Aorta (tissue), 5 donors: ENCODE data around the gene TEAD4. TPM values are rescaled to one million over a fixed set of nuclear protein-coding genes. Genes with fewer than 3 reads are reported as not detected.
A peak's percentile ranks its signal among the peaks of the same experiment; 100 is the strongest.

Experiments used
- ATAC-seq: fragments of 200-7000 bp; cut with Tn5 transposase; one replicate; pipeline ENCODE4 v1.9.1; 2022; ENCODE audit warnings: moderate library complexity; ENCODE audit not compliant: low FRiP score
- DNase-seq, 2 donors: peaks; one replicate each; pipeline ENCODE4 v3.0.0-alpha.2; 2020
- H3K27ac ChIP-seq, 2 donors: one replicate each; pipeline ENCODE4 v1.5.1; 2013; ENCODE audit warnings: low read length in 2 of 2, mild to moderate bottlenecking in 2 of 2, moderate library complexity in 2 of 2, control low read depth in 1 of 2, inconsistent platforms in 1 of 2, low read depth in 1 of 2
- H3K27me3 ChIP-seq, 2 donors: one replicate each; pipeline ENCODE4 v1.6.1; 2013; ENCODE audit warnings: control low read depth in 1 of 2, low read length in 1 of 2, mild to moderate bottlenecking in 1 of 2, moderate library complexity in 1 of 2; ENCODE audit not compliant: insufficient read depth in 2 of 2, control insufficient read depth in 1 of 2
- H3K36me3 ChIP-seq, 2 donors: one replicate each; pipeline ENCODE4 v1.6.1; 2013; ENCODE audit warnings: control low read depth in 1 of 2, low read length in 1 of 2, mild to moderate bottlenecking in 1 of 2; ENCODE audit not compliant: insufficient read depth in 2 of 2, control insufficient read depth in 1 of 2
- H3K4me1 ChIP-seq, 2 donors: one replicate each; pipeline ENCODE4 v1.6.1; 2013; ENCODE audit warnings: low read length in 2 of 2, control low read depth in 1 of 2, mild to moderate bottlenecking in 1 of 2, moderate library complexity in 1 of 2; ENCODE audit not compliant: insufficient read depth in 2 of 2, control insufficient read depth in 1 of 2
- H3K4me3 ChIP-seq, 2 donors: one replicate each; pipeline ENCODE4 v1.5.1; 2013; ENCODE audit warnings: low read length in 2 of 2, control low read depth in 1 of 2, mild to moderate bottlenecking in 1 of 2
- H3K9me3 ChIP-seq: one replicate; pipeline ENCODE4 v1.6.1; 2013; ENCODE audit warnings: mild to moderate bottlenecking, low read length; ENCODE audit not compliant: control insufficient read depth
- WGBS, 2 donors: extraction: QIAGEN DNeasy Blood & Tissue Kit; methylation state at CpG; one replicate each; pipeline ENCODE4 v1.1.7; 2013; 5-methylcytosine and 5-hydroxymethylcytosine counted together
- intact Hi-C, 2 donors: fragments of 100-400 bp; cut with DNase I; formaldehyde crosslinking; loops; one replicate each; pipeline versions ENCODE4 v1.14.2 to v1.15.0; 2022
- polyA plus RNA-seq, 2 donors: library from polyadenylated mRNA; stranded (reverse); fragments of 200-250 nt; gene quantifications; one replicate each; pipeline ENCODE4 v1.2.3, GENCODE V29; 2013
- total RNA-seq, 2 donors: library from RNA; stranded (reverse); fragmentation: NEBNext Ultra II Directional; extraction: Animal tissue kit (Norgen Biotek cat#: 25700); gene quantifications; one replicate each; pipeline ENCODE4 v1.2.1, GENCODE V29; 2021
- donor health status: healthy with polysubstance abuse.
- donor health status: Bipolar disorder and iron deficiency.
- donor health status: DM: no; HTN: no; CAD: no.
- donor health status: DM: no; HTN: no; CAD: no.
- donor health status: DM: yes; HTN: yes; CAD: no.

The TEAD4 gene
- total and polyA plus RNA-seq, 4 donors = 8.9 to 29.0 (median 20.2) TPM

- peak; percentile 34 for ATAC-seq
- WGBS, 2 donors = 82 to 89% methylated on average over 13 of the region's 13 CpGs
- intact Hi-C loops = no loop called here
- Histone ChIP-seq H3K36me3 (no peaks in the 10 kb centered on the region), H3K4me3 (no peak overlapping the region), H3K4me1 (no peaks in the 10 kb centered on the region), H3K9me3 (no peaks in the 10 kb centered on the region), H3K27me3 (no peaks in the 10 kb centered on the region), H3K27ac (no peak overlapping the region)
- DNase-seq = no peak
Measured at GRCh38 chr12:2982361-2982760, 23.2 kb downstream of the TEAD4 start.

DNA sequence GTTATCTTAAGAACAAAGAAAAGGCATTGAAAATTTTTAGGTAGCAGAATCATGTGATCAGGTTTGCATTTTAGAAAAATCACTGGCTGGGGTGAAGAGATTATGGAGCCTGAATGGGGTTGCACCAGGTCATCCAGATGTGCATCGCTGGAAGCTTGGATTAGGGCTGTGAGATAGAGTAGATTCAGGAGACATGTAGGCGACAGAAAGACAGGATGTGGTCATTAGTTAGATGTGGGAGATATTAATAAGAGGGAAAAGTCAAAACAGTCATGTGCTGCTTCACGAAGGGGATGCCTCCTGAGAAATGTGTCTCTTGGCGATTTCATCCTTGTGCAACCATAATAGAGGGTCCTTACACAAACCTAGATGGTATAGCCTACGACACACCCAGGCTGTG, 25.1 kb downstream of the TEAD4 start:
- Histone ChIP-seq H3K27ac (no peak overlapping the region), H3K4me3 (no peak overlapping the region), H3K27me3 (no peaks in the 10 kb centered on the region), H3K36me3 (no peaks in the 10 kb centered on the region), H3K9me3 (no peaks in the 10 kb centered on the region), H3K4me1 (no peaks in the 10 kb centered on the region)
- DNase-seq = no peak
- intact Hi-C loops = no loop called here
- WGBS, 2 donors = 94 to 96% methylated on average over 5 of the region's 5 CpGs
- no peak for ATAC-seq

- no peaks in the 10 kb centered on the region for H3K27me3 ChIP-seq
- DNase-seq (no peak), ATAC-seq (no peak)
- 97% methylated on average over 1 of the region's 1 CpG for WGBS, 2 donors
- intact Hi-C loops = no loop called here
- H3K36me3 ChIP-seq = no peaks in the 10 kb centered on the region
- no peaks in the 10 kb centered on the region for H3K4me1 ChIP-seq
- no peak overlapping the region for H3K27ac ChIP-seq
- no peak overlapping the region for H3K4me3 ChIP-seq
- no peaks in the 10 kb centered on the region for H3K9me3 ChIP-seq
Measured at GRCh38 chr12:2984698-2985097, 25.5 kb downstream of the TEAD4 start.

- Histone ChIP-seq H3K27me3 (no peaks in the 10 kb centered on the region), H3K4me1 (no peaks in the 10 kb centered on the region), H3K36me3 (no peaks in the 10 kb centered on the region), H3K4me3 (no peak overlapping the region), H3K27ac (no peak overlapping the region), H3K9me3 (no peaks in the 10 kb centered on the region)
- ATAC-seq (no peak), DNase-seq (no peak)
- 87 to 89% methylated on average over 3 of the region's 3 CpGs for WGBS, 2 donors
- intact Hi-C loops = no loop called here
Measured at GRCh38 chr12:2986876-2987275, 27.7 kb downstream of the TEAD4 start.

- Histone ChIP-seq H3K27me3 (no peaks in the 10 kb centered on the region), H3K27ac (no peak overlapping the region), H3K4me3 (no peak overlapping the region), H3K9me3 (no peaks in the 10 kb centered on the region), H3K4me1 (no peaks in the 10 kb centered on the region), H3K36me3 (no peaks in the 10 kb centered on the region)
- no peak for ATAC-seq
- WGBS, 2 donors = 95 to 96% methylated on average over 5 of the region's 5 CpGs
- no peak for DNase-seq
- intact Hi-C loops = no loop called here
Measured at GRCh38 chr12:2988494-2988893, 29.3 kb downstream of the TEAD4 start.

- Histone ChIP-seq H3K27ac (no peak overlapping the region), H3K4me1 (no peaks in the 10 kb centered on the region), H3K4me3 (no peak overlapping the region), H3K36me3 (peaks cover 0 to 2% of the 10 kb centered on the region in 2 donors), H3K27me3 (no peaks in the 10 kb centered on the region), H3K9me3 (no peaks in the 10 kb centered on the region)
- no peak for ATAC-seq
- DNase-seq = no peak
- 79% methylated on average over 5 of the region's 5 CpGs for WGBS, 2 donors
- intact Hi-C loops = no loop called here
Measured at GRCh38 chr12:2992724-2993123, 33.5 kb downstream of the TEAD4 start.

GRCh38 chr12:2997989-2998670, 38.9 kb downstream of the TEAD4 start:
- ATAC-seq = no peak
- peaks cover 0 to 2% of the 10 kb centered on the region in 2 donors for H3K36me3 ChIP-seq
- no peaks in the 10 kb centered on the region for H3K27me3 ChIP-seq
- no peak for DNase-seq
- H3K27ac ChIP-seq = peak overlapping the region in 1 of 2 donors; percentile 10
- H3K4me3 ChIP-seq = no peak overlapping the region
- H3K4me1 ChIP-seq = no peaks in the 10 kb centered on the region
- 57 to 68% methylated on average over 15 of the region's 15 CpGs for WGBS, 2 donors
- no peaks in the 10 kb centered on the region for H3K9me3 ChIP-seq
- intact Hi-C loops = loop anchor here in 1 of 2 donors (1.0 kb wide), 1 partner anchor 39 kb away; the partner anchor contains the start of gene TEAD4

DNA sequence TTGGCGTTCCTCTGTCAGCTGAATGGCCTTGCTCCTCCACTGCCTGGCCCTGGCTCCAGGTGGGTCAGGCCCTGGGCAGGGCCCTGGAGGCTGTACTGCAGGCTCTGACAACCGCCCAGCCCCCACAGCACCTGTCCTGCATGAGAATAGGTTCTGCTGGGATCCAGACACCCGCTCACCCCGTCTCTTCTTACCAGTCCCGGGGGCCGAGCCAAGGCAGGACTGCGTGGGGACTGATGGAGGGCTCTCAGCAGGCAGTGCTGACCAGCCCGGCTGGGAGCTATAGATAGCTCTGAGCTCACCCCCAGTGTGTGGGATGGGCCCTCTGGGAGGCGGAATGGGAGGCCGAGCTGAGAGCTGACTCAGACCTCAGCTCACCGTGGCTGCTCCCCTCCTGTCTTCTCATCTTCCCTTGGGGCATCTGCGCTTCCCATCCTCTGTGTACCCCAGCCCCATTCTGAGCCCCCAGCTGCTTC, 39.6 kb downstream of the TEAD4 start:
- ATAC-seq = peak; percentile 86
- intact Hi-C loops = loop anchor here in 1 of 2 donors (1.0 kb wide), 1 partner anchor 40 kb away; the partner anchor contains the start of gene TEAD4

DNA sequence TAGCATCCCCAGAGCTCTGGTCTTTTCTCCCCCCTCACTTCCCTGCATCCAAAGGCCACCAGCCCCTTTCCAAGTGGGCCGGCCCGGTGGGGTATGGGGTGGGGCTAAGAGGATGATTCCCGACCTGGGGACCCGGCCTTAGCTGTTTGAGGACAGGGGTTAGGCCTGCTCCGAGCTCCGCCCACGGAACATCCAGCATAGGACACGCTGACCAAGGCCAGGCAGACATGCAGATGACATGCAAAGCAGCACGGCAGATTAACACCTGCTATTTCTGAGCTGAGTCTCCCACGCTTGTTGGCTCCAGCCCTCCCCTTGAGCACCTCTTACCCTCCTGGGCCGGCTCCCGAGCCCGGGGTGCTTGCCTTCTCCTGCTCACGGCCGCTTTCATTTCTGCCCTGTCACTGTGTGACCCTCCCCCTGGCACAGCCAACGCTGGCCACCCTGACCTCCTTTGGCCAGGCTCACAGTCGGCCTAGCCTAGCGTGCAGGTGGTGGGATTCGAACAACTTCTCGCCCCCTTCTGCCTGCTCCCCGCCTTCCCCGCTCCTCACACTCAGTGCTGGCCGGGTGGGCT, 40.2 kb downstream of the TEAD4 start:
- ATAC-seq (peak; percentile 5), DNase-seq (no peak)
- 81% methylated on average over 23 of the region's 23 CpGs for WGBS, 2 donors
- Histone ChIP-seq H3K27me3 (no peaks in the 10 kb centered on the region), H3K9me3 (no peaks in the 10 kb centered on the region), H3K4me3 (no peak overlapping the region), H3K4me1 (no peaks in the 10 kb centered on the region), H3K27ac (no peak overlapping the region), H3K36me3 (peaks cover 0 to 2% of the 10 kb centered on the region in 2 donors)
- intact Hi-C loops = no loop called here

More for the DNA sequence above, 39.6 kb downstream of the TEAD4 start:
- Histone ChIP-seq H3K27me3 (no peaks in the 10 kb centered on the region), H3K4me3 (no peak overlapping the region), H3K27ac (peak overlapping the region in 1 of 2 donors; percentile 10), H3K36me3 (peaks cover 0 to 2% of the 10 kb centered on the region in 2 donors), H3K4me1 (no peaks in the 10 kb centered on the region), H3K9me3 (no peaks in the 10 kb centered on the region)
- peak; percentile 79 to 92 for DNase-seq
- 15 to 20% methylated on average over 12 of the region's 12 CpGs for WGBS, 2 donors
